Measurements from ENCODE around the gene ARL1. TPM values are rescaled to one million over a fixed set of nuclear protein-coding genes. Genes with fewer than 3 reads are reported as not detected.

Gene ARL1
- total and polyA plus RNA-seq, 12 donors, result 24.9 to 298 (median 113) TPM

DNA sequence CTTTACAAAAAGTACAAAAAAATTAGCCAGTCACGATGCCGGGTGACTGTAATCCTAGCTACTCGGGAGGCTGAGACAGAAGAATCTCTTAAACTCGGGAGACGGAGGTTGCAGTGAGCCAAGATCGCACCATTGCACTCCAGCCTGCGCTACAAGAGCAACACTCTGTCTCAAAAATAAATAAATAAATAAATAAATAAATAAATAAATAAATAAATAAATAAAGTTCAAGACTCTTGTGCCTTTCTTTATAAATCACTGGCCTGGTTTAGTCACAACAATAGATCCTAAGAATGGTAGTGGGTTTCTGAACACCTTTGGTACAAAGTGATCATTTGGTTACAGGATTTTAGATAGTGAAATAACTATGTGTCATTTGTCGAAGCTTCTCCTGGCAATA is 46.1 kb downstream of the ARL1 start:
- 86 to 99% (median 98%) methylated on average over 7 to 8 of the region's 8 CpGs for WGBS, 4 donors
- peaks cover 0 to 34% of the 10 kb centered on the region in 2 donors for H3K36me3 ChIP-seq (replicated peaks in 1 of 2)

DNA sequence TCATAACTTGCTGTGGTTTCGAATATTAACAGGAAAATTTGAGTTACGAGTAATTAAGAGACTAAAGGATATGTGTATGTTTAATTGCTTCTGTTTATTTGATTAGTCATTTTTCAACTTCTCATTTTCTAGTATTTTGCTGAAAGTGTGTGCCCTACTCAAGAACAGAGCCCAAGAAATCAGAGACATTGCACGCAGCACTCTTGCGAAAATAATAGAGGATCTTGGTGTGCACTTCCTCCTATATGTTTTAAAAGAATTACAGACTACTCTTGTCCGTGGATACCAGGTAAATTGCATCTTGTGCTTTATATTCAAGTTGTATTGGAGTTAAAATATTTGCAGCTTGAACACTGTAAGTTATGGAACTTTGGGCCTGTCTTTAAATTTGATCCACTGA is 50.8 kb downstream of the ARL1 start:
- peaks cover 0 to 13% of the 10 kb centered on the region in 2 donors for H3K36me3 ChIP-seq (replicated peaks in 1 of 2)
- H3K4me1 ChIP-seq (replicated peaks in 1 of 2), result no peaks in the 10 kb centered on the region
- H3K4me3 ChIP-seq, result no peak overlapping the region
- no peaks in the 10 kb centered on the region for H3K9me3 ChIP-seq (replicated peaks in 1 of 3)
- no peak for DNase-seq
- 81 to 92% (median 87%) methylated on average over 5 of the region's 5 CpGs for WGBS, 4 donors
- no peak overlapping the region for H3K27ac ChIP-seq
- TF ChIP-seq, protein P1, sequence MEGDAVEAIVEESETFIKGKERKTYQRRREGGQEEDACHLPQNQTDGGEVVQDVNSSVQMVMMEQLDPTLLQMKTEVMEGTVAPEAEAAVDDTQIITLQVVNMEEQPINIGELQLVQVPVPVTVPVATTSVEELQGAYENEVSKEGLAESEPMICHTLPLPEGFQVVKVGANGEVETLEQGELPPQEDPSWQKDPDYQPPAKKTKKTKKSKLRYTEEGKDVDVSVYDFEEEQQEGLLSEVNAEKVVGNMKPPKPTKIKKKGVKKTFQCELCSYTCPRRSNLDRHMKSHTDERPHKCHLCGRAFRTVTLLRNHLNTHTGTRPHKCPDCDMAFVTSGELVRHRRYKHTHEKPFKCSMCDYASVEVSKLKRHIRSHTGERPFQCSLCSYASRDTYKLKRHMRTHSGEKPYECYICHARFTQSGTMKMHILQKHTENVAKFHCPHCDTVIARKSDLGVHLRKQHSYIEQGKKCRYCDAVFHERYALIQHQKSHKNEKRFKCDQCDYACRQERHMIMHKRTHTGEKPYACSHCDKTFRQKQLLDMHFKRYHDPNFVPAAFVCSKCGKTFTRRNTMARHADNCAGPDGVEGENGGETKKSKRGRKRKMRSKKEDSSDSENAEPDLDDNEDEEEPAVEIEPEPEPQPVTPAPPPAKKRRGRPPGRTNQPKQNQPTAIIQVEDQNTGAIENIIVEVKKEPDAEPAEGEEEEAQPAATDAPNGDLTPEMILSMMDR (IDR thresholded peaks at IDR 0.05), result no peak
- TF ChIP-seq POLR2A (IDR thresholded peaks at IDR 0.05), result no peak
- H3K27me3 ChIP-seq, result no peaks in the 10 kb centered on the region
- intact Hi-C loops (cut with DNase I), result no loop called here

More for the DNA sequence above, 46.1 kb downstream of the ARL1 start:
- Histone ChIP-seq H3K4me3 (no peak overlapping the region), H3K9me3 (replicated peaks in 1 of 3) (no peaks in the 10 kb centered on the region), H3K27me3 (no peaks in the 10 kb centered on the region), H3K4me1 (replicated peaks in 1 of 2) (no peaks in the 10 kb centered on the region), H3K27ac (no peak overlapping the region)
- DNase-seq, result no peak
- TF ChIP-seq POLR2A (IDR thresholded peaks at IDR 0.05), result no peak
- TF ChIP-seq, protein P1 (IDR thresholded peaks at IDR 0.05), result no peak
- intact Hi-C loops (cut with DNase I), result no loop called here

DNA sequence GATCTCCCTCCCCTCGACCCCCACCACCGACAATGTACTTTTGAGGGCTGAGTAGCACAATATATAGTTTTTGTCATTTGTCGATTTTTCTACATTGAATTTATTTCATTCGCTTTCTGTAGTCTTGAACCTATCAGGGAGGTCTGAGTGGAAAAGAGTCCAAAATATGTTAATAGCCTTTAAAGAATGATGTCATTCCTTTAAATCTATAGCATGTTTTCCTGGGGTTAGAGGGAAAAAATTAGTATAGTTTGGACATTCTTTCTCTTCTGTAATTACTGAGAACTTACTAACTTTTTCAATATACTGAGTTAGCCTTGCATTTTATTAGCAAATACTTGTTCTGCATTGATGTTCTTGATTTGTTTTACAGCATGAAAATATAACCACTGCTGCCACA is 55.9 kb downstream of the ARL1 start:
- H3K4me3 ChIP-seq, result no peak overlapping the region
- TF ChIP-seq POLR2A (IDR thresholded peaks at IDR 0.05), result no peak
- TF ChIP-seq, protein P1 (IDR thresholded peaks at IDR 0.05), result no peak
- intact Hi-C loops (cut with DNase I), result no loop called here
- WGBS, 4 donors, result 95 to 97% (median 96%) methylated on average over 4 of the region's 4 CpGs
- no peak for DNase-seq
- H3K27me3 ChIP-seq, result no peaks in the 10 kb centered on the region
- no peaks in the 10 kb centered on the region for H3K4me1 ChIP-seq (replicated peaks in 1 of 2)
- no peaks in the 10 kb centered on the region for H3K9me3 ChIP-seq (replicated peaks in 1 of 3)
- peaks cover 0 to 30% of the 10 kb centered on the region in 2 donors for H3K36me3 ChIP-seq (replicated peaks in 1 of 2)
- no peak overlapping the region for H3K27ac ChIP-seq

DNA sequence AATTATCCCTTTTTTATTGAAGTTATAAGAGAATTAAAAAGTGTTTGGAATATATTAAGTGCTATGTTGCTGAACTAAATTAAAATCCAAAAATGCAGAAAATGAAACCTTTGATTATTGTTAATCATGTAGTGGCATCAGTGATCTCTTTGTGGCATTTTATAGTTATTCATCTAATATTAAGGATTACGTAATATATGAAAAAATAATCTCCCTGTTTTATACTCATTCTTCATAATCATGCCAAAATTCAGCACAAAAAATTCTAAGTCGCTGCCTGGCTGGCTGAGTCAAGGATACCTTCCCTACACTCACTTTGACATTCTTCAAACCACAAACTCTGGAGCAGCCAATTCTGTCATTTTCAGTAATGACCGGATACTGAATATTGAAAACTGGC is 63.7 kb downstream of the ARL1 start:
- intact Hi-C loops (cut with DNase I), result no loop called here
- H3K9me3 ChIP-seq (replicated peaks in 1 of 3), result no peaks in the 10 kb centered on the region
- WGBS, 4 donors, result 64 to 81% (median 71%) methylated on average over 3 of the region's 3 CpGs
- H3K27ac ChIP-seq, result no peak overlapping the region
- TF ChIP-seq, protein P1 (IDR thresholded peaks at IDR 0.05), result no peak
- no peak for TF ChIP-seq POLR2A (IDR thresholded peaks at IDR 0.05)
- H3K27me3 ChIP-seq, result no peaks in the 10 kb centered on the region
- no peak overlapping the region for H3K4me3 ChIP-seq
- H3K4me1 ChIP-seq (replicated peaks in 1 of 2), result no peaks in the 10 kb centered on the region
- H3K36me3 ChIP-seq (replicated peaks in 1 of 2), result peaks cover 0 to 55% of the 10 kb centered on the region in 2 donors
- no peak for DNase-seq

Small RNA genes lying within 50 kb of the gene (small RNA-seq; reads per million reads assigned to genes)
- 0 reads per million in 2 donors for gene RF00019
- 0 reads per million in 2 donors for gene RNU6-1068P
- 0 reads per million in 2 donors for gene RPS27P23

Other genes with a start within 250 kb of the ARL1 start
- 1 to 10 TPM in 7 of 9 donors, under 1 TPM in 1, not detected in 1; 0.67 to 8.3 (median 2.4) TPM for gene SLC5A8, start 197.5 kb downstream of the ARL1 start, total RNA-seq
- gene SLC5A8, start 197.5 kb downstream of the ARL1 start, polyA plus RNA-seq, result 1 to 10 TPM in 1 of 3 donors, under 1 TPM in 2; 0.55 to 1.5 (median 0.64) TPM
- gene UTP20, start 127.7 kb downstream of the ARL1 start, total RNA-seq, result 10 to 100 TPM; 10.5 to 17.5 (median 16.2) TPM
- 10 to 100 TPM in 1 of 3 donors, 1 to 10 TPM in 2; 1.9 to 13.9 (median 2.0) TPM for gene UTP20, start 127.7 kb downstream of the ARL1 start, polyA plus RNA-seq
- 1 to 10 TPM in 1 of 9 donors, under 1 TPM in 1, not detected in 7; 0.44 to 1.5 TPM for gene SPIC, start 67.6 kb upstream of the ARL1 start, total RNA-seq
- gene SPIC, start 67.6 kb upstream of the ARL1 start, polyA plus RNA-seq, result not detected
- 1 to 10 TPM in 3 of 9 donors, under 1 TPM in 2, not detected in 4; 0.14 to 9.3 (median 1.1) TPM for gene MYBPC1, start 187.2 kb upstream of the ARL1 start, total RNA-seq
- gene MYBPC1, start 187.2 kb upstream of the ARL1 start, polyA plus RNA-seq, result under 1 TPM in 2 of 3 donors, not detected in 1; 0.37 to 0.66 TPM